Tibial nerve (tissue), 3 donors: ENCODE data around the gene ANKRD35.

ENCODE experiments used
- POLR2A ChIP-seq, 2 donors: fragments of 450-650 bp; IDR thresholded peaks; one replicate each; pipeline ENCODE4 v1.6.1; 2017; ENCODE audit warnings: antibody characterized with exemption in 2 of 2, mild to moderate bottlenecking in 2 of 2, moderate library complexity in 2 of 2
- TF ChIP-seq, protein P1 (sequence below), 5 experiments: fragments of 200-600 bp in 3 of 5; fragments of 450-650 bp in 2 of 5; sonication (generic) in 3 of 5; IDR thresholded peaks; one replicate each; pipeline ENCODE4 v1.5.1; 2016 to 2019; ENCODE audit warnings: antibody characterized with exemption in 5 of 5, mild to moderate bottlenecking in 3 of 5, moderate library complexity in 2 of 5

DNA sequence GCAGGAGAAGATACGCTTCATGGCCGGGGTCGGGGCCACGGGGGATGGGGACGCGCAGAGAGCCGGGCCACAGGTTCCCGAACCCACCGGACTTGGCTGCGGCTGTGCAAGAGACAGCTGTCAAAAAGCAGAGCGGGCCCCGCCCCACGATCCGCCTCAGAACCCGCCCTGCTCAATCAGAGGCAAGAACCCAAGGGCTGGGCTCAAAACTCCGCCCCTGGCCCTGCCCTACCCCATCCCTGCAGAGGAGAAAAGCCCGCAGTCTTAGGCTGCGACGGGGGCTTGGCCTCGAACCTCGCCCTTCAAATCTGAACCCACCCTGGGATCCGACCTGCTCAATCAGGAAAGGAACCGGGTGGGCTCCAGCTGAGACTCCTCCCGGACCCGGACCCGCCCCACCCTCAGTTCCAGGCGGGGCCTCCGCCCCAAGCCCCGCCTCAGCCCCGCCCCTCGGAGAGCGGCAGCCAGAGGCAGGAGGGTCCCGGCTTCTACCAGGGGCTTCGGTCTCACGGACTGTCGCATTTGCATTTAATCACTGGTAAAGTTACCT is at the start of gene ANKRD35:
- TF ChIP-seq, protein P1, sequence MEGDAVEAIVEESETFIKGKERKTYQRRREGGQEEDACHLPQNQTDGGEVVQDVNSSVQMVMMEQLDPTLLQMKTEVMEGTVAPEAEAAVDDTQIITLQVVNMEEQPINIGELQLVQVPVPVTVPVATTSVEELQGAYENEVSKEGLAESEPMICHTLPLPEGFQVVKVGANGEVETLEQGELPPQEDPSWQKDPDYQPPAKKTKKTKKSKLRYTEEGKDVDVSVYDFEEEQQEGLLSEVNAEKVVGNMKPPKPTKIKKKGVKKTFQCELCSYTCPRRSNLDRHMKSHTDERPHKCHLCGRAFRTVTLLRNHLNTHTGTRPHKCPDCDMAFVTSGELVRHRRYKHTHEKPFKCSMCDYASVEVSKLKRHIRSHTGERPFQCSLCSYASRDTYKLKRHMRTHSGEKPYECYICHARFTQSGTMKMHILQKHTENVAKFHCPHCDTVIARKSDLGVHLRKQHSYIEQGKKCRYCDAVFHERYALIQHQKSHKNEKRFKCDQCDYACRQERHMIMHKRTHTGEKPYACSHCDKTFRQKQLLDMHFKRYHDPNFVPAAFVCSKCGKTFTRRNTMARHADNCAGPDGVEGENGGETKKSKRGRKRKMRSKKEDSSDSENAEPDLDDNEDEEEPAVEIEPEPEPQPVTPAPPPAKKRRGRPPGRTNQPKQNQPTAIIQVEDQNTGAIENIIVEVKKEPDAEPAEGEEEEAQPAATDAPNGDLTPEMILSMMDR (IDR thresholded peaks at IDR 0.05), result no peak
- no peak for TF ChIP-seq POLR2A (IDR thresholded peaks at IDR 0.05)
